HG03469 (cell line): ENCODE measurements around the gene DCUN1D2.

Experiments used
- ATAC-seq: cut with Tn5 transposase; IDR thresholded peaks from one replicate; pipeline ENCODE4 v1.9.1; 2021; ENCODE audit warnings: mild to moderate bottlenecking, moderate library complexity, moderate number of reproducible peaks; ENCODE audit not compliant: unreplicated experiment

DCUN1D2 gene

DNA sequence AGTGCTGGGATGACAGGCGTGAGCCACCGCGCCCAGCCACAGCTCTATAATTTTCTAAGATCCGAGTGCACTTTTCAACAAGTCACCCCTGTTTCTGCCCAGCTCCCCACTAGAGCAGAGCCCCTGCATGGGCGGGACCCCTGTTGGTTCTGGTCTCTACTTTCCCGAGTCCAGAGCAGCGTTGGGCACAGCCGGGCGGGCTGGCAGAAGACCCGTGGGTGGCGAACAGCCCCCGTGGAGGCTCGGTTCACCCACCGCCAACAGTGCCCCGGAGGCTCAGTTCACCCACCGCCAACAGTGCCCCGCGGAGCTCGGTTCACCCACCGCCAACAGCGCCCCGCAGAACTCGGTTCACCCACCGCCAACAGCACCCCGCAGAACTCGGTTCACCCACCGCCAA is 78.1 kb downstream of the DCUN1D2 start:
- ATAC-seq: no peak

DNA sequence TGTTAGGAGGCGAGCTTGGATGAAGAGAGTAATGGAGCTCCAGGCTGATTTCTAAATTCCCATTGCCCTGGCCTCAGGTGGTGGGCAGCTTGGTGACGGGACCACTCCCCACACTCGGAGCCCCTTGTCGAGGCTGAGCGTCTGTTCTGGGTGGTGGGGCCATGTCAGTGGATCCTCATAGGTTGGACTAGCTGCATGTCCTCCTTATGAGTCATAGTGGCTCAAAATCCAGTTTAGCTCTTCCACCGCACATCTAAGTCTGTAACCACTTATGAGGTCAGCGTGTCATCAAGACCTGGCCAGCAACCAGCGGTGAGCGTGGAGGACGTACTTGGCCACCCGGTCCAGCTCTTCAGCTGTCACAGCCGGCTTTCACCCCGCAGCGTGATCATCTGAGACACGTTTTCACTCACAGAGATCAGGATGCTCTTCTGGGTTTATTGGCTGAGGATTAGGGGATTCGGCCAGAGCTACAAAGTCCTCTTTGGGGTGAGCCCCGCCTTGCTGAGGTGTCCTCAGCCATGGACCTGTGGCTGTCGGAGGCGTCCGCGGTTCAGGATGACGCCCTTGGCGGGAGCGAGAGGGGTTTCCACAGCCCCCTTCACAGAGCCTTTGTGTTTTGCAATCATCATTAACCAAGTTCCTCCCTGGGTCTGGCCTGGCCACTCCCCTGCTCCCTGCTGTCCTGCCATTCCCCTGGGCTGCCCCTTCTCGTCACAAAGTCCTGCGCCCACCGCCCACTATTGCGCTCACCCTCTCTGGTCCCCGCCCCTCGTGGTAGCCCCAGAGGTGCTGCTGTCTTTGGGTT is 79.1 kb downstream of the DCUN1D2 start:
- ATAC-seq: no peak

DNA sequence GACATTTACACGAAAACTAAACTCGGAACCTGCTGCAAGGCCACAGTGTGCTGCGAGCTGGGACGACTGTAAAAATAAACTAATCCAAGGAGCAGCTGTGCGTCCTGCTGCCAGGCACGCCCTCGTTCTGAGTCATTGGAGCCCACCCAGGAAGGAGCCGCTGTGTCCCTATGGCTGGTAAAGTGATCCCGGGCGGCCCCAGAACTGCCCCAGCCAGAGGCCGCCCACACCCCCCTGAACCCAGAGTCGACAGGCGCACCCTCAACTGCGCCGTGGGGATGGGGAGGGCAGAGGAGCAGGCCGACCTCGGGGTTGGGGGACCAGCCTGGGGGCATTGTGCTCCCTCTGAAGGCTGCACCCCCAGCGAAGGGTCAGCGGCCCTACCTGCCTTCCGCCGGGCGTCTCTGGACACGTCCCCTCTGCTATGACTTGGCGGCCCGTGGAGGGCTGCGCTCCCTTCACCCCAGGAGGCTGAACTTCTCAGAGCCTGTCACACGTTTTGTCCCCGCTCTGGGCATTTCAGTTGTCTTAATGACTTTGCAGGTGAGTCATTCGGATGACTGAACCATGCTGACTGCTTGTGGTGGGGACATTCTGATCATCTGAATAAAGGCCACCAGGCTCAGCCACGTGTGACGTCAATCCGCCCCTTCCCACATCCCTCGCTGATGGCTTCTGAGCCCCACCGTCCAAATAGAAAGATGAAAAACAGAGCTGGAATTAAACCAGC is 79.9 kb downstream of the DCUN1D2 start:
- ATAC-seq: no peak

DNA sequence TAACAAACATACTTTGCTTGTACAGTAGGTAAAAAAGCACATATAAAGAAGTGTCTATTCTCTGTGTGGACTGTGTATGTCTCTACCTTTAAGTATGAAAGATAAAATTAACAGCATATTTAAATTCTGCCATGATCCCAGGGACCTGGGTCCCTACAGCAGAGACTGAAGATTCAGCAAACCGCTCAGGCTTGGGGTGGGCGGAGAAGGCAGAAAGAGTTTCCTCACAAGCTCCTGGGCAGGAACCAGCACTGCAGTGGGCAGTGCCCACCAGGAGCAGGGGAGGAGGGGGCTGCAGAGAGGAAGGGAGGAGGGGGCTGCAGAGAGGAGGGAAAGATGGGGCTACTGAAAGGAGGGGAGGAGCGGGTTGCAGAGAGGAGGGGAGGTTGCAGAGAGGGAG is 81.9 kb downstream of the DCUN1D2 start:
- ATAC-seq: no peak

DNA sequence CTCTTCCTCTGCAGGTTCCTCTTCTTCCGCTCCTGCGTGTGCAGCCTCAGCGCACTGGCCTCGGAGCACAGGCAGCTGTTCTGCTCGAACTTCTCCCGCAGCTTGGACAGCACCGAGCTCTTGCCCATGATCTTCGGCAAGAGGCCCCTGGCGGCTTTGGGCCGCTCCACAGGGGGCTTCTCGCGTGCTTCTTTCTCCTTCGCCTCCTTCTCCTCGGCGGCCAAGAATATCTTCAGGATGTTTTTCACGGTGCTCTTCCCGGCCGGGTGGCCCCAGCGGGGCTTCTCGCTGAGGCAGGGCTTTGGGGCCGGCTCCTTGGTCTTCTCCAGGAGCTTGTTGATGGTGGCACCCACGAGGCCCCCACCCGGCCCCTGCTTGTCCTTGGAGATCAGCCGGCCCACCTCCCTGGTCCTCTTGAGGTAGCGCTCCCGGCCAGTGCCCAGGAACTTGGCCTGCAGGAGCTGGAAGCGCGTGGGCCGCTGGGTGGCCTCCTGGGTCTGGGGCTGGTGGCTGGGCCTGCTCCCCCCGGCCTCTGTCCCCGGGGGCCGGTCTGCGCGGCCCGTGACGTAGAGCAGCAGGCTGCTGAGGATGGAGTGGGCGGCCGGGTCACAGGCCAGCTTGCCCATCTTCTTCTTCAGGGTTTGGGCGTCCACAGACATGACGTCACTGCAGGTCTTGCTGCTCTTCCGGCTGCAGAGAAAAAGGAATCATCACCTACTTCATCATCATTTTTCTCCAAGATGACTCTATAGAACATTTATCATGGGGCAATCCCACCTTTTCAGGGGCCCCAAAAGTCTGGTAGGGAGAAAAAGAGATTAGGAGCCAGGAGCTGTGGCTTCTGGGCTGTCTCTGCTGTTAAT is 82.7 kb downstream of the DCUN1D2 start:
- ATAC-seq: no peak

DNA sequence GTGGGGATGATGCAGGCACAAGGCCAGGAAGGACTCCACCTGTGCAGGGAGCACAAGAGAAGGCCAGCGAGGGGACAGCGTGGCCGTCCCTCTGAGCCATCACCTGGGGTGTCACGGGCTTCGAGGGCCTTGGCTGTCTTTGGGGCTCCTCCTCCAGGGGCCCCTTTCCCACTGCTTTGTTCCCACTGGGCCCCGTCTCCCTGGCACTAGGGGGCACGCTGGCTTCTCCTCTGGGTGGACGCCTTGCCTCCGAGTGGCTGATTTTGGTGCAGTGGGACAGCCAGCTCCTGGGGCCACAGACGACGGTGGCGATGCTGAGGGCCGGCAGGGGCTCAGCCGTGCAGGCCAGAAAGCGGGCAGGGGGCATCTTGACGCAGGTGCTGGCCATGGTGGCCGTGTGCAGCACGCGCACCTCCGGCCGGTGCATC is 83.4 kb downstream of the DCUN1D2 start:
- ATAC-seq: no peak

DNA sequence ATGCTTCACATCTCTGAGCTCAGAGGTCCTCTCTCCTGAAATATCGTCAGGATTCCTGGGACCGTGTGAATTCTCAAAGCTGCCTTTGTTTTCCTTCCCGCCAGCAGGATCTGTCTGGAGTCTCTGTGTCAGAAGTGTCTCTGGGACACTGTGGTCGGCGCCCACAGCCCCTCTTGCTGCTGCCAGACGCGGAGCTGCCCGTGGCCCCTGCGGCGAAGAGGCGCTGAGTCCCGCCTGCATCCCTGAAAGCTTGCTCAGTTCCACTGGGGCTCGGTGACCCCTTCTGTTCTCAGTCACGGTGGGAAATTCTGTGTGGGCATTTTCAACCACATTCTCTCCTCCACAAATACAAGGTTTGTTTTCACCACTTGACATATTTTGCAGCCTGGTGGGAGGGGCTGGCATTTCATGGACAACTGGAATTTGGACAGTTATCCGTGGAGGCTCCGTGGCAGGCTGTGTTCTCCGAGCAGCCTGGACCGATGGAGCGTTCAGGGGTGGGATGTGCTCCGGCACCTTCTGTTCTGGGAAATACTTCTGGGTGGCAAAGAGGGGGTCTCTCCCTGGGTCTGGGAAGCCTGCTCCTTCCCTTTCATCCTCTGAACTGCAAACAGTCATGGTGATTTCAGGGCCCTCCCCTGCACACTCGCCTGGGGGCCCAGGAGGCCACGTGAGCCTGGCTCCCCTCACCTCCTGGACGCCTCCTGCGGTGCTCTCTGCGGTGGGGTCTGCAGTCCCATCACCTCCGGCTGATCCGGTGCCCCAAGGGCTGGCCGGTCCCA is 84.0 kb downstream of the DCUN1D2 start:
- ATAC-seq: no peak
